H1 (cell line): ENCODE measurements around the gene NEDD9. TPM values are rescaled to one million over a fixed set of nuclear protein-coding genes. Genes with fewer than 3 reads are reported as not detected.

ENCODE experiments used
- CTCF ChIA-PET: fragments of 300-600 bp; sonication (Branson Sonifier 250); formaldehyde crosslinking; loops from one replicate; lab custom pipeline; 2021; ENCODE audit not compliant: partially characterized antibody; lab: Charles Lee
- POLR2A ChIA-PET: fragments of 300-600 bp; sonication (Branson Sonifier 250); formaldehyde crosslinking; loops from one replicate; lab custom pipeline; 2021; ENCODE audit warnings: inconsistent platforms; ENCODE audit not compliant: partially characterized antibody; lab: Charles Lee
- DNase-seq, 2 experiments: peaks; one replicate each; pipeline versions ENCODE4 v3.0.0 to v3.0.0-alpha.2; 2010 to 2022; ENCODE audit warnings: low spot score in 2 of 2, low read depth in 1 of 2, mixed read lengths in 1 of 2
- FAIRE-seq: peaks from 2 replicates; lab custom pipeline; 2011; peaks lifted over from hg19 to GRCh38; lab: Jason Lieb, UNC
- H2AFZ ChIP-seq: 2 replicates; pipeline ENCODE4 v1.8.1; 2012; ENCODE audit warnings: low read length, inconsistent platforms
- H2AK5ac ChIP-seq: 2 replicates; pipeline ENCODE4 v1.6.1; 2013; ENCODE audit warnings: low read depth, low read length
- H2BK120ac ChIP-seq: replicated peaks from 2 replicates; pipeline ENCODE3; 2013; ENCODE audit warnings: low read depth, low read length, inconsistent platforms
- H2BK12ac ChIP-seq: 2 replicates; pipeline ENCODE4 v1.6.1; 2013; ENCODE audit warnings: low read depth, low read length
- H2BK15ac ChIP-seq: 2 replicates; pipeline ENCODE4 v1.6.1; 2013; ENCODE audit warnings: low read length
- H2BK20ac ChIP-seq: 2 replicates; pipeline ENCODE4 v1.6.1; 2013; ENCODE audit warnings: low read length
- H2BK5ac ChIP-seq: 2 replicates; pipeline ENCODE4 v1.6.1; 2013; ENCODE audit warnings: low read depth, low read length
- H3K14ac ChIP-seq: 2 replicates; pipeline ENCODE4 v1.6.1; 2013; ENCODE audit warnings: inconsistent platforms; ENCODE audit not compliant: insufficient read length
- H3K18ac ChIP-seq: 2 replicates; pipeline ENCODE4 v1.6.1; 2013; ENCODE audit warnings: low read length; ENCODE audit errors: extremely low read depth
- H3K23ac ChIP-seq: 2 replicates; pipeline ENCODE4 v1.6.1; 2013; ENCODE audit warnings: inconsistent platforms; ENCODE audit not compliant: insufficient read length
- H3K23me2 ChIP-seq: 2 replicates; pipeline ENCODE4 v1.6.1; 2013; ENCODE audit warnings: low read depth, low read length
- H3K27ac ChIP-seq: 2 replicates; pipeline ENCODE4 v1.6.1; 2011; ENCODE audit warnings: low read depth, low read length, inconsistent platforms
- H3K27me3 ChIP-seq, 4 experiments: replicated peaks in 1 of 4; 1 replicate in 1 of 4; 2 replicates in 3 of 4; pipeline versions ENCODE4 v1.6.1 to v1.8.1; 2011 to 2013; ENCODE audit warnings: low read length in 3 of 4, mild to moderate bottlenecking in 3 of 4, inconsistent platforms in 2 of 4, mixed read lengths in 2 of 4, moderate library complexity in 1 of 4; ENCODE audit not compliant: control insufficient read depth in 3 of 4, insufficient read depth in 3 of 4; ENCODE audit errors: extremely low read depth in 1 of 4
- H3K36me3 ChIP-seq, 4 experiments: 2 replicates each; pipeline versions ENCODE4 v1.6.1 to v1.8.1; 2011 to 2013; ENCODE audit warnings: mild to moderate bottlenecking in 4 of 4, low read length in 3 of 4, moderate library complexity in 2 of 4, control low read depth in 1 of 4, inconsistent platforms in 1 of 4; ENCODE audit not compliant: insufficient read depth in 4 of 4, control insufficient read depth in 2 of 4
- H3K4ac ChIP-seq: replicated peaks from 2 replicates; pipeline ENCODE3; 2013; ENCODE audit warnings: low read length, low read depth, mixed read lengths, inconsistent platforms; ENCODE audit not compliant: insufficient read length
- H3K4me1 ChIP-seq, 4 experiments: replicated peaks in 1 of 4; 1 replicate in 1 of 4; 2 replicates in 3 of 4; pipeline versions ENCODE4 v1.6.1 to v1.8.1; 2011 to 2013; ENCODE audit warnings: low read length in 3 of 4, inconsistent platforms in 2 of 4, mixed read lengths in 1 of 4; ENCODE audit not compliant: insufficient read depth in 4 of 4, control insufficient read depth in 3 of 4
- H3K4me2 ChIP-seq, 2 experiments: 2 replicates each; pipeline versions ENCODE4 v1.6.1 to v1.8.1; 2011 to 2013; ENCODE audit warnings: low read depth in 2 of 2, low read length in 2 of 2, control low read depth in 1 of 2, inconsistent platforms in 1 of 2, mild to moderate bottlenecking in 1 of 2; ENCODE audit not compliant: insufficient read depth in 1 of 2
- H3K4me3 ChIP-seq, 4 experiments: fragments of 200-600, 300-600 bp in 1 of 4; sonication (generic), shearing (Covaris generic), sonication (Bioruptor Twin) in 1 of 4; 2 replicates each; pipeline versions ENCODE4 v1.5.1 to v1.8.1; 2011 to 2016; ENCODE audit warnings: low read length in 4 of 4, low read depth in 3 of 4, control low read depth in 2 of 4, inconsistent platforms in 2 of 4, mild to moderate bottlenecking in 2 of 4, mixed read lengths in 1 of 4, moderate library complexity in 1 of 4; ENCODE audit not compliant: insufficient read depth in 2 of 4; ENCODE audit errors: extremely low read depth in 1 of 4
- H3K56ac ChIP-seq: replicated peaks from 2 replicates; pipeline ENCODE3; 2013; ENCODE audit warnings: low read depth, mild to moderate bottlenecking, mixed read lengths, low read length, inconsistent platforms; ENCODE audit not compliant: insufficient read length
- H3K79me1 ChIP-seq: 2 replicates; pipeline ENCODE4 v1.6.1; 2013; ENCODE audit warnings: low read depth, low read length, control low read depth
- H3K79me2 ChIP-seq, 2 experiments: 2 replicates each; pipeline versions ENCODE4 v1.6.1 to v1.8.1; 2012 to 2013; ENCODE audit warnings: low read length in 2 of 2, mild to moderate bottlenecking in 2 of 2, inconsistent platforms in 1 of 2; ENCODE audit not compliant: insufficient read depth in 2 of 2, control insufficient read depth in 1 of 2
- H3K9ac ChIP-seq, 4 experiments: replicated peaks in 1 of 4; 1 replicate in 1 of 4; 2 replicates in 3 of 4; pipeline versions ENCODE4 v1.6.1 to v1.8.1; 2011 to 2013; ENCODE audit warnings: low read depth in 3 of 4, low read length in 3 of 4, control low read depth in 2 of 4, mild to moderate bottlenecking in 2 of 4, moderate library complexity in 2 of 4, inconsistent platforms in 1 of 4; ENCODE audit errors: extremely low read depth in 1 of 4
- H3K9me3 ChIP-seq, 2 experiments: 2 replicates each; pipeline versions ENCODE4 v1.6.1 to v1.8.1; 2012 to 2013; ENCODE audit warnings: mild to moderate bottlenecking in 2 of 2, moderate library complexity in 2 of 2, control low read depth in 1 of 2, inconsistent platforms in 1 of 2, low read depth in 1 of 2, low read length in 1 of 2, mixed read lengths in 1 of 2; ENCODE audit not compliant: insufficient read depth in 2 of 2
- H4K20me1 ChIP-seq, 2 experiments: replicated peaks in 1 of 2; 2 replicates each; pipeline versions ENCODE3 to v1.8.1; 2011 to 2013; ENCODE audit warnings: inconsistent platforms in 2 of 2, low read length in 2 of 2, mild to moderate bottlenecking in 1 of 2; ENCODE audit not compliant: insufficient read depth in 2 of 2, control insufficient read depth in 1 of 2
- H4K5ac ChIP-seq: 2 replicates; pipeline ENCODE4 v1.6.1; 2013; ENCODE audit warnings: low read length, low read depth, mixed read lengths, inconsistent platforms; ENCODE audit not compliant: insufficient read length
- H4K8ac ChIP-seq: 2 replicates; pipeline ENCODE4 v1.8.0; 2013; ENCODE audit warnings: mild to moderate bottlenecking, moderate library complexity, low read length, inconsistent platforms; ENCODE audit not compliant: insufficient read depth; ENCODE audit errors: extremely low read depth
- H4K91ac ChIP-seq: replicated peaks from 2 replicates; pipeline ENCODE3; 2013; ENCODE audit warnings: low read length, mixed read lengths, inconsistent platforms; ENCODE audit not compliant: insufficient read length
- ASH2L ChIP-seq: fragments of 200-600, 300-600 bp; sonication (generic); IDR thresholded peaks from one replicate; pipeline ENCODE4 v1.7.1; 2017; ENCODE audit warnings: low read length
- BACH1 ChIP-seq: IDR thresholded peaks from 2 replicates; pipeline ENCODE4 v1.6.1; 2012; ENCODE audit warnings: low read length, improper control_type of control experiment
- CBX5 ChIP-seq: fragments of 300-800, 300-1000 bp; sonication (generic); IDR thresholded peaks from 2 replicates; pipeline ENCODE4 v1.7.1; 2016; ENCODE audit warnings: antibody characterized with exemption, low read length, low read depth
- HDAC2 ChIP-seq, 2 experiments: fragments of 300-600 bp in 1 of 2; sonication (generic) in 1 of 2; IDR thresholded peaks; 2 replicates each; pipeline ENCODE4 v1.6.1; 2011 to 2012; ENCODE audit warnings: low read depth in 2 of 2, low read length in 2 of 2, mild to moderate bottlenecking in 2 of 2, moderate library complexity in 2 of 2, borderline replicate concordance in 1 of 2, inconsistent platforms in 1 of 2
- JUN ChIP-seq: IDR thresholded peaks from 2 replicates; pipeline ENCODE4 v1.6.1; 2011; ENCODE audit warnings: low read depth, mild to moderate bottlenecking, improper control_type of control experiment, low read length
- KDM5A ChIP-seq: fragments of 200-600 bp; IDR thresholded peaks from 2 replicates; pipeline ENCODE4 v1.7.1; 2012; ENCODE audit warnings: mild to moderate bottlenecking, low read length, inconsistent platforms, mixed read lengths
- MAFK ChIP-seq: IDR thresholded peaks from 2 replicates; pipeline ENCODE4 v1.6.1; 2012; ENCODE audit warnings: low read depth, mild to moderate bottlenecking, improper control_type of control experiment, low read length
- SIX5 ChIP-seq: IDR thresholded peaks from 2 replicates; pipeline ENCODE4 v1.6.1; 2011; ENCODE audit warnings: mild to moderate bottlenecking, low read depth, low read length
- SP4 ChIP-seq: IDR thresholded peaks from 2 replicates; pipeline ENCODE4 v1.6.1; 2012; ENCODE audit warnings: low read length, inconsistent platforms
- SUZ12 ChIP-seq: fragments of 200-600 bp; sonication (generic); IDR thresholded peaks from 2 replicates; pipeline ENCODE4 v1.6.1; 2012; ENCODE audit warnings: mild to moderate bottlenecking, inconsistent platforms, low read length, moderate library complexity, mixed read lengths
- USF2 ChIP-seq: IDR thresholded peaks from 2 replicates; pipeline ENCODE4 v1.6.1; 2011; ENCODE audit warnings: low read length, improper control_type of control experiment
- WGBS, 2 experiments: shearing (Covaris generic) in 1 of 2; methylation state at CpG; one replicate each; pipeline versions ENCODE4 v1.1.6 to v1.1.7; 2013 to 2015; ENCODE audit warnings: low lambda C conversion rate in 2 of 2, mixed read lengths in 2 of 2, inconsistent platforms in 1 of 2, low coverage in 1 of 2, missing lambda C conversion rate in 1 of 2; ENCODE audit not compliant: insufficient replicate concordance in 2 of 2, insufficient coverage in 1 of 2, insufficient read length in 1 of 2; ENCODE audit errors: extremely low coverage in 1 of 2, missing lambda C conversion rate in 1 of 2; 5-methylcytosine and 5-hydroxymethylcytosine counted together
- polyA plus RNA-seq, 7 experiments: library from polyadenylated mRNA; depleted of rRNA in 3 of 7; stranded (reverse) in 5 of 7; unstranded in 2 of 7; fragments of >200 nt in 5 of 7; fragments of 200-250 nt in 2 of 7; gene quantifications; 1 replicate in 5 of 7; 2 replicates in 1 of 7; 4 replicates in 1 of 7; pipeline versions ENCODE4 v1.2.1 to v1.2.3, GENCODE V29; 2011 to 2013; ENCODE audit warnings: missing spikeins in 2 of 7, mixed read lengths in 2 of 7
- total RNA-seq: library from RNA; stranded (reverse); fragmentation: NEBNext Ultra II Directional; extraction: Animal tissue kit (Norgen Biotek cat#: 25700); gene quantifications from 2 replicates; pipeline ENCODE4 v1.2.1, GENCODE V29; 2021

Gene NEDD9
- total and polyA plus RNA-seq, 2 of the 8 experiments (the other 6 are each of a cell fraction or from before 2014, with no cell fraction given): 3.6 to 12.0 TPM

GRCh38 chr6:11217360-11218101 lies 14.9 kb downstream of the NEDD9 start:
- Histone ChIP-seq H3K27ac (no peak overlapping the region), H3K79me2 (no peaks in the 10 kb centered on the region), H2BK20ac (no peak overlapping the region), H3K36me3 (0 out of 8 replicates have a peak, but pooled peaks cover 0 to 3% (median 0%) of the 10 kb centered on the region in 4 experiments), H3K14ac (no peak overlapping the region), H2BK15ac (no peak overlapping the region), H3K27me3 (no peaks in the 10 kb centered on the region; a peak in 1 of 7 replicates), H3K18ac (no peak overlapping the region), H3K4ac (no peak overlapping the region), H3K56ac (no peak overlapping the region), H4K20me1 (no peaks in the 10 kb centered on the region), H3K4me3 (no peak overlapping the region), H2AK5ac (no peak overlapping the region), H3K23me2 (no peaks in the 10 kb centered on the region), H3K9me3 (no peaks in the 10 kb centered on the region), H2BK12ac (no peak overlapping the region), H2BK120ac (no peak overlapping the region), H3K4me2 (no peak overlapping the region), H2AFZ (no peak overlapping the region), H4K91ac (no peak overlapping the region), H4K5ac (no peak overlapping the region), H3K23ac (no peak overlapping the region), H3K79me1 (peaks cover 3% of the 10 kb centered on the region; the same call in 1 of the 2 replicates), H4K8ac (no peak overlapping the region), H3K9ac (no peak overlapping the region), H3K4me1 (peaks cover 0 to 5% (median 2%) of the 10 kb centered on the region in 4 experiments; a peak in 5 of 7 replicates), H2BK5ac (no peak overlapping the region)
- CTCF ChIA-PET: interaction anchor here (0.6 to 2.4 kb wide), 6 partner anchors 15 to 278 kb away, joined by 3 to 10 read pairs (median 4); no protein-coding TSS in a partner anchor
- no peak for FAIRE-seq
- POLR2A ChIA-PET: interaction anchor here (1.1 kb wide), 1 partner anchor 208 kb away, joined by 3 read pairs; no protein-coding TSS in a partner anchor
- WGBS, 2 experiments: 82% methylated on average over 4 of the region's 4 CpGs; no CpG with 5 or more reads in 1 of the 2 experiments
- no peak for DNase-seq
- TF ChIP-seq JUN (no peak), MAFK (no peak), BACH1 (no peak), KDM5A (no peak), USF2 (no peak), CBX5 (no peak), HDAC2 (IDR thresholded peaks at IDR 0.05; ENCODE audit: borderline replicate concordance in 1 of 2, low read depth in 2 of 2, low read length in 2 of 2) (no peak), SUZ12 (no peak), ASH2L (no peak), SP4 (no peak), SIX5 (no peak)
